HepG2 (cell line): ENCODE data around the gene PSMB8. TPM values are rescaled to one million over a fixed set of nuclear protein-coding genes. Genes with fewer than 3 reads are reported as not detected.

Experiments used
- CCAR2 ChIP-seq: fragments of 200-400 bp; formaldehyde crosslinking; optimal IDR thresholded peaks from 2 replicates; pipeline ENCODE3; 2018; ENCODE audit warnings: low read depth, mild to moderate bottlenecking, low read length, moderate library complexity
- CHCHD3 ChIP-seq: sonication (generic); formaldehyde crosslinking; IDR thresholded peaks from 2 replicates; pipeline ENCODE4 v1.8.0; 2022; ENCODE audit warnings: mild to moderate bottlenecking, missing genetic modification reagents, moderate library complexity
- CHD4 ChIP-seq: fragments of 200-600 bp; sonication (generic); IDR thresholded peaks from 2 replicates; pipeline ENCODE4 v1.7.0; 2017; ENCODE audit warnings: mild to moderate bottlenecking, low read length, borderline replicate concordance
- GABPA ChIP-seq, 2 experiments: IDR thresholded peaks; 2 replicates each; pipeline ENCODE4 v1.6.1; 2011 to 2016; ENCODE audit warnings: low read depth in 2 of 2, low read length in 1 of 2, missing biosample characterization in 1 of 2, missing genetic modification characterization in 1 of 2
- JUNB ChIP-seq: sonication (generic); formaldehyde crosslinking; IDR thresholded peaks from 2 replicates; pipeline ENCODE4 v1.8.0; 2022; ENCODE audit warnings: missing genetic modification reagents, mild to moderate bottlenecking, borderline replicate concordance
- KDM5A ChIP-seq: fragments of 200-600 bp; sonication (generic); IDR thresholded peaks from 2 replicates; pipeline ENCODE4 v1.7.0; 2018; ENCODE audit warnings: antibody characterized with exemption, mild to moderate bottlenecking, low read length, borderline replicate concordance
- LCORL ChIP-seq, 2 experiments: fragments of 450-650 bp in 1 of 2; sonication (generic) in 1 of 2; formaldehyde crosslinking in 1 of 2; IDR thresholded peaks; 2 replicates each; pipeline versions ENCODE4 v1.5.0 to v1.6.1; 2017 to 2020; ENCODE audit warnings: antibody characterized with exemption in 1 of 2, missing genetic modification reagents in 1 of 2
- NR1H2 ChIP-seq: sonication (generic); formaldehyde crosslinking; IDR thresholded peaks from 2 replicates; pipeline ENCODE4 v1.8.1; 2022; ENCODE audit warnings: low read depth, missing genetic modification reagents, borderline replicate concordance
- PAWR ChIP-seq: sonication (generic); formaldehyde crosslinking; IDR thresholded peaks from 2 replicates; pipeline ENCODE4 v1.4.0; 2020; ENCODE audit warnings: missing genetic modification reagents, mild to moderate bottlenecking, borderline replicate concordance
- REXO4 ChIP-seq: sonication (generic); formaldehyde crosslinking; IDR thresholded peaks from 2 replicates; pipeline ENCODE4 v1.8.0; 2022; ENCODE audit warnings: missing genetic modification reagents, mild to moderate bottlenecking, borderline replicate concordance
- SIN3B ChIP-seq: fragments of 150-350 bp; IDR thresholded peaks from 2 replicates; pipeline ENCODE4 v1.6.1; 2014; ENCODE audit warnings: low read length
- ZBTB42 ChIP-seq: sonication (generic); formaldehyde crosslinking; IDR thresholded peaks from 2 replicates; pipeline ENCODE4 v1.5.0; 2020; ENCODE audit warnings: mild to moderate bottlenecking, missing genetic modification reagents
- ZFP36L1 ChIP-seq: sonication (generic); formaldehyde crosslinking; IDR thresholded peaks from 2 replicates; pipeline ENCODE4 v1.8.0; 2022; ENCODE audit warnings: mild to moderate bottlenecking, missing genetic modification reagents, moderate library complexity
- ZNF577 ChIP-seq: sonication (generic); formaldehyde crosslinking; IDR thresholded peaks from 2 replicates; pipeline ENCODE4 v1.4.0; 2020; ENCODE audit warnings: mild to moderate bottlenecking, low read depth, missing genetic modification reagents, borderline replicate concordance
- ZNF782 ChIP-seq: sonication (generic); formaldehyde crosslinking; IDR thresholded peaks from 2 replicates; pipeline ENCODE4 v1.4.0; 2020; ENCODE audit warnings: missing genetic modification reagents, mild to moderate bottlenecking, borderline replicate concordance
- ZSCAN21 ChIP-seq: sonication (generic); formaldehyde crosslinking; IDR thresholded peaks from 2 replicates; pipeline ENCODE4 v1.8.0; 2022; ENCODE audit warnings: mild to moderate bottlenecking, missing genetic modification reagents, moderate library complexity, borderline replicate concordance
- ZSCAN30 ChIP-seq: sonication (generic); formaldehyde crosslinking; IDR thresholded peaks from 2 replicates; pipeline ENCODE4 v1.5.0; 2020; ENCODE audit warnings: mild to moderate bottlenecking, missing genetic modification reagents
- ZZZ3 ChIP-seq: sonication (generic); formaldehyde crosslinking; IDR thresholded peaks from 2 replicates; pipeline ENCODE4 v1.4.0; 2020; ENCODE audit warnings: missing genetic modification reagents, mild to moderate bottlenecking, borderline replicate concordance
- polyA plus RNA-seq, 8 experiments: library from polyadenylated mRNA; depleted of rRNA in 3 of 8; stranded (reverse) in 7 of 8; unstranded in 1 of 8; fragments of >200 nt; fragmentation: Illumina TruSeq in 4 of 8; extraction: Trizol in 4 of 8; gene quantifications; 2 replicates each; pipeline versions ENCODE4 v1.2.1 to v1.2.3, GENCODE V29; 2011 to 2016; ENCODE audit warnings: low read depth in 4 of 8, missing spikeins in 1 of 8, mixed read lengths in 1 of 8; ENCODE audit not compliant: insufficient read depth in 1 of 8
- total RNA-seq, 5 experiments: library from RNA; depleted of rRNA; stranded (reverse); fragments of >200 nt; fragmentation: Illumina TruSeq; extraction: Trizol; gene quantifications; 2 replicates each; pipeline ENCODE4 v1.2.3, GENCODE V29; 2016; ENCODE audit warnings: low read depth in 1 of 5
- TF ChIP-seq, protein P1 (sequence below): IDR thresholded peaks from 2 replicates; pipeline ENCODE4 v1.6.1; 2012; ENCODE audit warnings: low read depth, low read length, improper control_type of control experiment
- TF ChIP-seq, protein P2 (sequence below): sonication (generic); formaldehyde crosslinking; conservative IDR thresholded peaks from 2 replicates; pipeline ENCODE4 v1.8.0; 2022; ENCODE audit warnings: low read depth, missing genetic modification reagents
- TF ChIP-seq, protein P3 (sequence below): sonication (generic); formaldehyde crosslinking; IDR thresholded peaks from 2 replicates; pipeline ENCODE4 v1.5.1; 2020; ENCODE audit warnings: missing genetic modification reagents, mild to moderate bottlenecking, borderline replicate concordance
- TF ChIP-seq, protein P4 (sequence below): sonication (generic); formaldehyde crosslinking; IDR thresholded peaks from 2 replicates; pipeline ENCODE4 v1.9.0; 2021; ENCODE audit warnings: missing genetic modification reagents, mild to moderate bottlenecking, borderline replicate concordance

The PSMB8 gene
- total and polyA plus RNA-seq, 2 of the 13 experiments (the other 11 are each of a cell fraction or from before 2014, with no cell fraction given), result 30.7 to 64.7 TPM

DNA sequence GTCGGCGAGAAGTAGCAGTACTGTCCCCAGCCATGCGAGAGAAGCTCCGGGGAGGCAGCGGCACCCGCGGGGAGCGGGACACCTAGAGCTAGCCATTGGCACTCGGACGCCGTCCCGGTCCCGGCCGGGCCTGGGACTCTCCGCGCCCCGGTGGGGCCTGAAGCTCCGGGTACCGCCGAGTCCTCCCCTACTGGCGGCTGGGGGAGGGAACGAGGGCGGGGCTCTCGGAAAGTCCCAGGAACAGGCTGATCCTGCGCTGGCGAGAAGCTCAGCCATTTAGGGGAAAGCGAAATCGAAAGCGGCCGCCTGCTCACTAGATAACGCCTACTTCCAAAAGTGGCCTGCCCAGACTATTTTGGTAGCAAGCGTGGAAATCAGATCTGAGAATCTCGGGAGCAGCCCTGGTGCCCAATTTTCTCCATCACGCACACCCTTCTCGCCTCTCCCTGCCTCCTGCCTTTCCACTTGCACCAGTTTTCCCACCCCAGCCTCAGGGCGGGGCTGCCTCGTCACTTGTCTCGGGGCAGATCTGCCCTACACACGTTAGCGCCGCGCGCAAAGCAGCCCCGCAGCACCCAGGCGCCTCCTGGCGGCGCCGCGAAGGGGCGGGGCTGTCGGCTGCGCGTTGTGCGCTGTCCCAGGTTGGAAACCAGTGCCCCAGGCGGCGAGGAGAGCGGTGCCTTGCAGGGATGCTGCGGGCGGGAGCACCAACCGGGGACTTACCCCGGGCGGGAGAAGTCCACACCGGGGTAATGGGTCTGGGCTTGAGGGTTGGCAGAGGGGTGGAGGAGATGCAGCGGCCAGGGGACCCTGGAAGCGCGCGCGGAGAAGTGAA, 9.9 kb upstream of the PSMB8 start, which contains the start of the genes PSMB9 and TAP1 (continued):
- TF ChIP-seq ZNF782 (no peak), ZBTB42 (CRISPR knock-in tag) (no peak), GABPA (IDR thresholded peaks at IDR 0.05; ENCODE audit: low read depth, low read length) (no peak), GABPA (CRISPR knock-in tag; IDR thresholded peaks at IDR 0.05; ENCODE audit: low read depth) (0 out of 2 replicates have a peak, but pooled peaks have one; percentile 21), CHCHD3 (CRISPR knock-in tag) (0 out of 2 replicates have a peak, but pooled peaks have one; percentile 17), SIN3B (no peak), CCAR2 (no peak), ZSCAN21 (CRISPR knock-in tag) (peak; percentile 44), ZZZ3 (no peak), ZNF577 (0 out of 2 replicates have a peak, but pooled peaks have one; percentile 34), CHD4 (no peak), NR1H2 (CRISPR knock-in tag) (no peak), PAWR (CRISPR knock-in tag) (no peak), ZFP36L1 (CRISPR knock-in tag) (0 out of 2 replicates have a peak, but pooled peaks have one; percentile 46), ZSCAN30 (CRISPR knock-in tag) (no peak), REXO4 (CRISPR knock-in tag) (no peak), JUNB (CRISPR knock-in tag) (no peak), LCORL (IDR thresholded peaks at IDR 0.05) (no peak), LCORL (CRISPR knock-in tag; IDR thresholded peaks at IDR 0.05) (peak; percentile 93), KDM5A (peak; percentile 58; the same call in 1 of the 2 replicates)
- TF ChIP-seq, protein P1, sequence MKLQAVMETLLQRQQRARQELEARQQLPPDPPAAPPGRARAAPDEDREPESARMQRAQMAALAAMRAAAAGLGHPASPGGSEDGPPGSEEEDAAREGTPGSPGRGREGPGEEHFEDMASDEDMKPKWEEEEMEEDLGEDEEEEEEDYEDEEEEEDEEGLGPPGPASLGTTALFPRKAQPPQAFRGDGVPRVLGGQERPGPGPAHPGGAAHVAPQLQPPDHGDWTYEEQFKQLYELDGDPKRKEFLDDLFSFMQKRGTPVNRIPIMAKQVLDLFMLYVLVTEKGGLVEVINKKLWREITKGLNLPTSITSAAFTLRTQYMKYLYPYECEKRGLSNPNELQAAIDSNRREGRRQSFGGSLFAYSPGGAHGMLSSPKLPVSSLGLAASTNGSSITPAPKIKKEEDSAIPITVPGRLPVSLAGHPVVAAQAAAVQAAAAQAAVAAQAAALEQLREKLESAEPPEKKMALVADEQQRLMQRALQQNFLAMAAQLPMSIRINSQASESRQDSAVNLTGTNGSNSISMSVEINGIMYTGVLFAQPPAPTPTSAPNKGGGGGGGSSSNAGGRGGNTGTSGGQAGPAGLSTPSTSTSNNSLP, result no peak
- TF ChIP-seq, protein P2, sequence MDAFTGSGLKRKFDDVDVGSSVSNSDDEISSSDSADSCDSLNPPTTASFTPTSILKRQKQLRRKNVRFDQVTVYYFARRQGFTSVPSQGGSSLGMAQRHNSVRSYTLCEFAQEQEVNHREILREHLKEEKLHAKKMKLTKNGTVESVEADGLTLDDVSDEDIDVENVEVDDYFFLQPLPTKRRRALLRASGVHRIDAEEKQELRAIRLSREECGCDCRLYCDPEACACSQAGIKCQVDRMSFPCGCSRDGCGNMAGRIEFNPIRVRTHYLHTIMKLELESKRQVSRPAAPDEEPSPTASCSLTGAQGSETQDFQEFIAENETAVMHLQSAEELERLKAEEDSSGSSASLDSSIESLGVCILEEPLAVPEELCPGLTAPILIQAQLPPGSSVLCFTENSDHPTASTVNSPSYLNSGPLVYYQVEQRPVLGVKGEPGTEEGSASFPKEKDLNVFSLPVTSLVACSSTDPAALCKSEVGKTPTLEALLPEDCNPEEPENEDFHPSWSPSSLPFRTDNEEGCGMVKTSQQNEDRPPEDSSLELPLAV (CRISPR knock-in tag), result no peak
- TF ChIP-seq, protein P3, sequence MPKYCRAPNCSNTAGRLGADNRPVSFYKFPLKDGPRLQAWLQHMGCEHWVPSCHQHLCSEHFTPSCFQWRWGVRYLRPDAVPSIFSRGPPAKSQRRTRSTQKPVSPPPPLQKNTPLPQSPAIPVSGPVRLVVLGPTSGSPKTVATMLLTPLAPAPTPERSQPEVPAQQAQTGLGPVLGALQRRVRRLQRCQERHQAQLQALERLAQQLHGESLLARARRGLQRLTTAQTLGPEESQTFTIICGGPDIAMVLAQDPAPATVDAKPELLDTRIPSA, result peak; percentile 49
- TF ChIP-seq, protein P4, sequence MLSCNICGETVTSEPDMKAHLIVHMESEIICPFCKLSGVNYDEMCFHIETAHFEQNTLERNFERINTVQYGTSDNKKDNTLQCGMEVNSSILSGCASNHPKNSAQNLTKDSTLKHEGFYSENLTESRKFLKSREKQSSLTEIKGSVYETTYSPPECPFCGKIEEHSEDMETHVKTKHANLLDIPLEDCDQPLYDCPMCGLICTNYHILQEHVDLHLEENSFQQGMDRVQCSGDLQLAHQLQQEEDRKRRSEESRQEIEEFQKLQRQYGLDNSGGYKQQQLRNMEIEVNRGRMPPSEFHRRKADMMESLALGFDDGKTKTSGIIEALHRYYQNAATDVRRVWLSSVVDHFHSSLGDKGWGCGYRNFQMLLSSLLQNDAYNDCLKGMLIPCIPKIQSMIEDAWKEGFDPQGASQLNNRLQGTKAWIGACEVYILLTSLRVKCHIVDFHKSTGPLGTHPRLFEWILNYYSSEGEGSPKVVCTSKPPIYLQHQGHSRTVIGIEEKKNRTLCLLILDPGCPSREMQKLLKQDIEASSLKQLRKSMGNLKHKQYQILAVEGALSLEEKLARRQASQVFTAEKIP (CRISPR knock-in tag), result no peak
